SK-N-SH (cell line): ENCODE results near the gene CACNA2D3.

Experiments used
- EZH2phosphoT487 ChIP-seq: fragments of 200-600 bp; sonication (generic); IDR thresholded peaks from 2 replicates; pipeline ENCODE4 v1.6.1; 2017; ENCODE audit warnings: low read depth, mixed run types, mild to moderate bottlenecking, antibody characterized with exemption, moderate library complexity, borderline replicate concordance
- MXI1 ChIP-seq: IDR thresholded peaks from 2 replicates; pipeline ENCODE4 v1.6.1; 2012; ENCODE audit warnings: mild to moderate bottlenecking, low read depth, low read length, improper control_type of control experiment
- TF ChIP-seq, protein P1 (sequence below): fragments of 200-600 bp; sonication (generic); IDR thresholded peaks from 2 replicates; pipeline ENCODE4 v1.6.1; 2017; ENCODE audit warnings: antibody characterized with exemption, mild to moderate bottlenecking, moderate library complexity

DNA sequence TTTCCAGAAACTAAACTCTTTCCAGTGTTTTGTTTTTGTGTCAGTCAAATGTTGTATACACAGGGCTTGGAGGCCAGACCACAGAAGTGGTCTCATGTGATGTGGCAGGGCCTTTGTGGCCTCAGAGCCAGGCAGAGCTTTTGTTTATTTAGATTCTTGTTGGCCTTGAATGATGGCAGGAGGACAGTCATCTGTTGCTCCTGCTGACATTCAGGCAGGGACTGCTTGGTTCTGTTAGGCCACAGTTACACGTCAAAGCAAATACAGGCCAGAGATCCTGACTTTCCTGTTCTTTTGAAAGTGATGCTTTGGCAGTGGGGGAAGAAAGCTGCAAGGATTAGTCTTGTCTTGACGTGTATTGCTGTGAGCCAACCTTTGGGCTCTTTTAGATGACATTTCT is 325.1 kb downstream of the CACNA2D3 start:
- TF ChIP-seq, protein P1, sequence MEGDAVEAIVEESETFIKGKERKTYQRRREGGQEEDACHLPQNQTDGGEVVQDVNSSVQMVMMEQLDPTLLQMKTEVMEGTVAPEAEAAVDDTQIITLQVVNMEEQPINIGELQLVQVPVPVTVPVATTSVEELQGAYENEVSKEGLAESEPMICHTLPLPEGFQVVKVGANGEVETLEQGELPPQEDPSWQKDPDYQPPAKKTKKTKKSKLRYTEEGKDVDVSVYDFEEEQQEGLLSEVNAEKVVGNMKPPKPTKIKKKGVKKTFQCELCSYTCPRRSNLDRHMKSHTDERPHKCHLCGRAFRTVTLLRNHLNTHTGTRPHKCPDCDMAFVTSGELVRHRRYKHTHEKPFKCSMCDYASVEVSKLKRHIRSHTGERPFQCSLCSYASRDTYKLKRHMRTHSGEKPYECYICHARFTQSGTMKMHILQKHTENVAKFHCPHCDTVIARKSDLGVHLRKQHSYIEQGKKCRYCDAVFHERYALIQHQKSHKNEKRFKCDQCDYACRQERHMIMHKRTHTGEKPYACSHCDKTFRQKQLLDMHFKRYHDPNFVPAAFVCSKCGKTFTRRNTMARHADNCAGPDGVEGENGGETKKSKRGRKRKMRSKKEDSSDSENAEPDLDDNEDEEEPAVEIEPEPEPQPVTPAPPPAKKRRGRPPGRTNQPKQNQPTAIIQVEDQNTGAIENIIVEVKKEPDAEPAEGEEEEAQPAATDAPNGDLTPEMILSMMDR = no peak
- TF ChIP-seq EZH2phosphoT487 = no peak
- TF ChIP-seq MXI1 = no peak
